ENCODE measurements around the gene CASTOR2.
"Not testable (repeated sequence)": the region's sequence is repeated elsewhere in the genome, so short reads cannot be mapped to it uniquely, and the experiment has no call there.

- not testable (repeated sequence) for TF ChIP-seq CTCF (IDR thresholded peaks at IDR 0.05); POLR2AphosphoS5 (IDR thresholded peaks at IDR 0.05; ENCODE audit: low read depth, low read length); REST (IDR thresholded peaks at IDR 0.05; ENCODE audit: insufficient read depth in 1 of 2, low read depth in 2 of 2, low read length in 1 of 2); TCF7L2 (IDR thresholded peaks at IDR 0.05; ENCODE audit: low read depth, low read length)
Measured at GRCh38 chr7:74939429-74939828, 25.1 kb upstream of the CASTOR2 start.

Measured in Panc1 (cell line).